RPMI7951 (cell line): Measurements from ENCODE around the gene SIRT7. TPM values are rescaled to one million over a fixed set of nuclear protein-coding genes. Genes with fewer than 3 reads are reported as not detected.
A peak's percentile ranks its signal among the peaks of the same experiment; 100 is the strongest.
"Not testable (repeated sequence)": the region's sequence is repeated elsewhere in the genome, so short reads cannot be mapped to it uniquely, and the experiment has no call there.

Experiments used
- DNase-seq: peaks from one replicate; pipeline ENCODE4 v3.0.0-alpha.2; 2012; ENCODE audit warnings: low read depth
- total RNA-seq: library from RNA; depleted of rRNA; stranded (reverse); fragments of >200 nt; shearing (Covaris generic); gene quantifications from 2 replicates; pipeline ENCODE4 v1.2.3, GENCODE V29; 2014

The SIRT7 gene
- total RNA-seq, 1 experiment from 2014 or later: 10.0 TPM

- DNase-seq: no peak
These were observed 2.9 kb upstream of the SIRT7 start for GRCh38 chr17:81920612-81921536.

DNA sequence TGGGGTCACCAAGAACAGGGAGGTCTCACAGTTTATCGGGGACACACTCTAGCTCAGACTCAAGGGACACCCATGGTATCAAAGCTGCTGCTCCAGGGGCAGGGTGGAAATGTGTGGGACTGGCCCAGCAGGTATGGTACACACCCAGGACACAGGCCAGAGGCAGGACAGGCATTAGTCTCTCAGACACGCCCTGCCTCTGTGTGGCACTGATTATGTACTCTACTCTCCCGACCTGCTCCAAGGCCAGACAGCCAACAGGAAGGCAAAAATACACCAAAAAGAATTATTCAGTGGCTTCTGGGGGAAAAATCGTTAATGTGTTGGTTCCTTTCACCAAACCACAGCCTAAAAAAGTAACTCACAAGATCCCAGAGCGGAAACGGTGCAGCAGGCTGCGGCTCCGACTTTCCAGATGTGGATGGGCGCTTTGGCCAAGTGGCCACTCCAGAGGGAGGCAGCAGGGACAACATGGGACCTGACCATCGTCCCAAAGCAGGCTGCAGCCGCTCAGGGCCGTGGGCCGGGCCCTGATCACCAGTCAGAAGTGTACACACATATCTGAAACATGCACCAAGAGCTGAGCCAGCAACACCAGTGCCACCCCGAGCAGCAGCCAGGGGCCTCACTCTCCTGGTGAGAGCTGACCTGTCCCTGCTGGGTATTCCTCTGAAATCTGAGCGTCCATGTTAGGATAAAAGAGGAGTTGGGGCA lies 1.0 kb upstream of the SIRT7 start:
- DNase-seq: no peak

DNA sequence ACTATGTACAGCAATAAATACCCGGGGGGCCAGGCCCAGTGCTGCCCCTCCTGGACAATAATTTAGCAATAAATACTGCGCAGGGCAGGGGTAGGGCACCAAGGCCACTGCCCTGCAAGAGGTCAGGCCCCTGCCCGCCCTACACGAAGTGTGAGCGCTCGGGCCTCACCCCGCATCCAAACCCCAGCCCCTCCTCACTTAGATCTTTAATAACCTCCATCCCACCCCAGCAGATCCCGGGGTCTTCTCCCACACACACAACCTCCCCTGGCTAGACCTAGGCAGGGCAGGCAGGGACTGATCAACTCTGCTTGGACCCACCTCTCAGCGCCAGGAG lies 325 bp upstream of the SIRT7 start:
- DNase-seq: not testable (repeated sequence)

GRCh38 chr17:81916234-81917001 lies 1.6 kb downstream of the SIRT7 start:
- DNase-seq: peak; percentile 68

GRCh38 chr17:81915331-81915730 lies 2.6 kb downstream of the SIRT7 start:
- no peak for DNase-seq

- no peak for DNase-seq
These were observed 3.7 kb downstream of the SIRT7 start for GRCh38 chr17:81914103-81914850.

GRCh38 chr17:81913394-81914102 lies 4.4 kb downstream of the SIRT7 start:
- DNase-seq: no peak

DNA sequence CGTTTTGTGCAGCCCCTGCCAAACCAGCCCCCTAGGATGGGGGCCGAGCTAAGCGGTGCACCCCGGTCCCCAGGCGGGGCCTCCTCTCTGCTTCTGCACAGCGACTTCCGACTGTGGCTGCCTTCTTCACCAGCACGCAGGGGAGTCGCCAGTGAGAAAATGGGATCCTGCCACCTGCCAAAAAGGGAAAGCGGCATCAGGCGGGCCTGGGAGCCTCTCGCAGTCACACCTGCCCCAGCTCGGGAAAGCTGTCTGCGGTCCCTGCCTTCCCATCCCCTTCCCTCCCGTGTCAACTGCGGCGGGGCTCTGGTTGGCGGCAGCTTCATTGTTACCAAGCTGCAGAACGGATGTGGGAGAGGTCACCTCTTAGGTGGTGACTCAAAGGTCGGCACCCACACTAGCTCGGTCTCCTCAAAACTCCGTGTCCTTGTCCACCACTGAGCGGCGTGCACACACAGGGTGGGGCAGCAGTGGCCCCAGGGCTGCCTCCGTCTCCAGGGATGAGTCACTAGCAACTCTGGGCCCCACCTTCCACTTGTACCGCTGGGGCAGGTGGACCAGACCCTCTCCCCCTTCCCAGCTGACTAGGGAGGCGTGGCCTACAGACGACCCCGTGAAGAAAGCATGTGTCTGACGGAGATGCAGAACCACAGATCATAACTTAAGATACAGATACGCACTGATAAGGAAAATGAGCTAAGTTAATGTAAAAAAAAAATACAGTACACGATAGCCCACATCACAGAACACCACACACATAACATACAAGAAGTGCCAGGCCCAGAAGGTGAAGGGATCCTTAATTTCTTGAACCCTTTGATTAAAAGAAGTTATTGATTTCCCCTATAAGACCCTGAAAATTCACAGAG lies 5.3 kb downstream of the SIRT7 start:
- DNase-seq: no peak

GRCh38 chr17:81911969-81912368 lies 6.0 kb downstream of the SIRT7 start:
- DNase-seq: no peak

GRCh38 chr17:81911277-81911961 lies 6.6 kb downstream of the SIRT7 start, which contains the start of gene PCYT2:
PCYT2 (minus strand) TSS chr17:81911399; CDS start chr17:81911355, 44 bp downstream.
- peak; percentile 74 for DNase-seq

GRCh38 chr17:81910840-81911276 lies 7.1 kb downstream of the SIRT7 start:
- no peak for DNase-seq

DNA sequence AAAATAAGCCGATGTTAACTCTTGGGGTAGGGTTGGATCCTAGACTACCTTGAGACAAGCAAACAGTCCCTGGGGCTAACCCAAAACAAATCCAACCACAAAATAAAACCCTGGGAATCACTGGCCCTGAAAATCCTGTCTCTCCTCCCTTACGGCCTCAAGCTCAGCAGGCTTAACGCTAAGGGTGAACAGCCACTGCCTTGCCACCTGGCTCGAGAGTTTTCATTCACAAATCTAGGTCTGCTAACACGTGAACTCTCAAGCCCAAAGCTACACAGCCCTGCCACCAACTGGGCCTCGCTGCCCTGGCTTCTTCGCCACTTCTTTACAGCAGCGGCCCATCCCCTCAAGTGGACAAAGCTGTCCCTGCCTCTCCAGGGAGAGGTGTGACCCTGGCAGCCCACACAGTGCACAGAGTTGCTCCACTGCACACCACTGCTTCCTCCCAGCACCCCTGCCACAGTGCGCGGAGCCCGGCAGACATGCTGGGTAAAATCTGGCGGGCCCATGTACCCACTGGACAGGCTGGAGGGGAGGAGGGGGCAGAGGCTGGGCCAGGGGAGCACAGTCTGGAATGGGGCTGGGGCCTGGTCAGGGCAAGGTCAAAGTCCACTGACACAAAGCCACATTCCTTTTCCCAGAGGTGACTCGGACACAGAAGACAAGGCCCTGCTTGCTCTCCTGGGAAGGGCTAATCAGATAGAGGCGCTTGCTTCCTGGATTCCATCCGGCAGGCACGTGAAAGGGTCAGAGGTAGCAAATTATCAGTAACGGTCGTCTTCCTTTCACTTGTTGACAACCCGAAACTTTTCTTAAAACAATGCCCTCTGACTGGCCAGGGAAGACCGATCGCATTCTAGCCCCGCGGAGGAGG lies 7.8 kb downstream of the SIRT7 start:
- no peak for DNase-seq

DNA sequence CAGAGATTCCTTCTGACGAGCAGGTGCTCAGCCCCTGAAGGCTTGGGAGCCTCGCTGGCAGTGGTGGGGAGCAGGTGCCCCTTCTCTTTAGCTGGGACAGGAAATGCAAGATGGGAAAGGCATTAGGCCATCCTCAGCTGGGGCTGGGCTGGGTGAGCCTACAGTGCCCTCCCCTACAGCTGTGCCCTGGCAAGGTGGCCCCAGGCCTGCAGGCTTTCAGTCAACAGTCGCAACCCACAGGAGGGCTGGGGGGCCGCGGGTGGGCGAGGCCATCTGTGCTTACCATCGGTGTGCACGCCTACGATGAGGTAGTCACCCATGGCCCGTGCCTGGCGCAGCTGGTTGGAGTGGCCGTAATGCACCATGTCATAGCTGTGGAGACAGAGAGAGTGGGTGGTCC lies 8.7 kb downstream of the SIRT7 start:
- DNase-seq: no peak

GRCh38 chr17:81908793-81909192 lies 9.2 kb downstream of the SIRT7 start:
- no peak for DNase-seq

DNA sequence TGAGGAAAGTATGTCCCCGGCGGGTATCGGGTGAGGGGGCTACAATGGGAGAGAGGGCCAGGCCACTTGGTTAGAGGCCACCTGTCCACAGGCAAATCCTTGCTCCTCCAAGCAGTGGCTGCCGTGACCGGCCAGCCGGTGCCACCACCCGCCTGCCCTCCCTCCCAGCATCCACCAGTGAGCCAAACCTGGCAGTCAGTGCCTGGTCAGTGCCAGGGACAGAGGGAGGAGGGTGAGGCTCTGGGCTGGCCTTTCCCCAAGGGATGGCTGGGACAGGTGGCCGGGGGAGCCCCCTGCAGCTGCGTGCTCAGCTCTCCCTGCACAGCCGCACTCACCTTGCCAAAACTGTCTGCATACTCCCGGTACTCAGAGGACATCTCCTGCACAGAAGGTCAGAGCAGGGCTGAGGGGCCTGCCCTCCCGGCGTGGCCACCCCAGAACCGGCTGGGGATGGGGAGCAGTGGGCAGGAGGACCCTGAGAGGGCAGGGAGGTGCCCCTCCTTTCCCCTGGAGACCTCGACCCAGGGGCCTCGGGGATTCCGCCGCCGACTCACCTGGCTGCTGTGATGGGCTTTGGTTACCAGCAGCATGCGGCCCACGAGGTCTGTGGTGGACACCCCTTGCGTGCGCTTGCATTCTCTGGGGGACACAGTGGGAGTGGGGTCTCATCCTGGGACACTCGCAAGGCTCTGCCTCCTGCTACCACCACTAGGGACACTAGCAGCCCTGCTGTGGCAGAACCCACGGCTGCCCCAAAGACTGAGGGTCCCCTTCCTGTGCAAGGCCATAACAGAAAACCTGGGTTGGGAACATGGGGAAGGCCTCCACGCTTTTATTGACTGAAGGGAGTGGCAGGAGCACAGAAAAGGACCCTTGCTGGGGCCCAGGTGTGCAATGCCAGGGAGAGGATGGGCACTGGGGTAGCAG lies 10.5 kb downstream of the SIRT7 start:
- no peak for DNase-seq

DNA sequence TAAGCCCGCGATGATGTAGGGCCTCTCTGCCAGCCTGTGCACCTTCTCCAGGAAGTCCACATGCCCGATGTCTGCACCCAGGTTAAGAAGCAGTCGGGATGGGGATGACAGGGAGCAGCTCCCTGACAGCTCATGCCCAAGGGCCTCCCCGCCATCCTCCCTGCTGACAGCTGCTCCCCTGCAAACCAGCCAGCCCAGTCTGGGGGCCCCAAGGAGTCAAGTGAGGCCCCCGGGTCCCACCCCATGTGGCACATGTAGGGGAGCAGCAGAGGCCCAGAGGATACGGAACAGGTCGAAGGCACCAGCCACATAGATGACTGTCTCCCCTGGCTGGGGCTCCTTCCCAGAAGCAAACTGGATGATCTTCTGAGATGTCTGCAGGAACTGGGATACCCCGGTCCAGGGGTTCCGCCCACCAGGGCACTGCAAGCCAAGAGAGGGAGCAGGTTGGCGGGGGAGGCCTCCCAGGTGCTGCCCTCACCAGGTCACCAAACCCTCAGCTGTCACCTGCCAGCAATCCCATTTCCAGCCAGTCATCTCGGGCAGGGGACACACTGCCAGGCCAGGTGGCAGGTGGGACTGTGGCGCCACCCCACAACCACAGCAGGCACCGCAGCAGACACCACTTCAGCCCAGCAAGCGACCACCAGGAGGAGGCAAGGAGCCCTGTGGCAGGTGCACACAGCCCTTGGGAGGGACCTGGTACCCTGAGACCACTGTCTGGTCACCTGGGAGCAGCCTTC lies 11.3 kb downstream of the SIRT7 start:
- no peak for DNase-seq
